ENCODE results near the gene DMRT3. TPM values are rescaled to one million over a fixed set of nuclear protein-coding genes. Genes with fewer than 3 reads are reported as not detected.

The DMRT3 gene
- total RNA-seq, 1 donor from 2014 or later, result 0.41 TPM

- H4K20me1 ChIP-seq (ENCODE audit: low read depth), result no peaks in the 10 kb centered on the region
- peaks cover 8% of the 10 kb centered on the region for H3F3A ChIP-seq (ENCODE audit: low read depth)
- no peak for TF ChIP-seq CTCF (IDR thresholded peaks at IDR 0.05)
- TF ChIP-seq EZH2phosphoT487 (IDR thresholded peaks at IDR 0.05), result no peak
- TF ChIP-seq EZH2 (IDR thresholded peaks at IDR 0.05), result no peak
- no peak overlapping the region for H3K4me2 ChIP-seq
- H3K9me3 Mint-ChIP-seq, result peaks cover 7% of the 10 kb centered on the region
- no peaks in the 10 kb centered on the region for H3K4me1 ChIP-seq
- no peak overlapping the region for H3K9ac ChIP-seq
- no peaks in the 10 kb centered on the region for H3K36me3 ChIP-seq
- no peak overlapping the region for H3K27ac Mint-ChIP-seq
- DNase-seq (ENCODE audit: low spot score), result no peak
- H3K27me3 ChIP-seq, result peaks cover 10% of the 10 kb centered on the region
- H3K27ac ChIP-seq, result no peak overlapping the region
- H2AFZ ChIP-seq (replicated peaks), result no peak overlapping the region
- no peak overlapping the region for H3K4me3 ChIP-seq
- peaks cover 3% of the 10 kb centered on the region for H3K27me3 Mint-ChIP-seq (ENCODE audit: insufficient read depth, low read depth)
- no peaks in the 10 kb centered on the region for H3K79me2 ChIP-seq (ENCODE audit: low read depth)
- no peaks in the 10 kb centered on the region for H3K9me3 ChIP-seq (ENCODE audit: low read depth)
- no peak overlapping the region for H3K4me3 Mint-ChIP-seq
- H3K4me1 Mint-ChIP-seq, result no peaks in the 10 kb centered on the region
- no peaks in the 10 kb centered on the region for H3K36me3 Mint-ChIP-seq
Measured at GRCh38 chr9:1002678-1003077, 26.2 kb downstream of the DMRT3 start.

- no peaks in the 10 kb centered on the region for H4K20me1 ChIP-seq (ENCODE audit: low read depth)
- no peak overlapping the region for H3K9ac ChIP-seq
- H3K9me3 ChIP-seq (ENCODE audit: low read depth), result no peaks in the 10 kb centered on the region
- peak; percentile 61 for DNase-seq (ENCODE audit: low spot score)
- peaks cover 9% of the 10 kb centered on the region for H3K27me3 Mint-ChIP-seq (ENCODE audit: insufficient read depth, low read depth)
- no peak overlapping the region for H3K4me3 Mint-ChIP-seq
- no peak overlapping the region for H3K27ac ChIP-seq
- no peaks in the 10 kb centered on the region for H3K36me3 ChIP-seq
- no peak overlapping the region for H2AFZ ChIP-seq (replicated peaks)
- H3K79me2 ChIP-seq (ENCODE audit: low read depth), result no peaks in the 10 kb centered on the region
- H3K27me3 ChIP-seq, result peaks cover 24% of the 10 kb centered on the region
- H3K36me3 Mint-ChIP-seq, result no peaks in the 10 kb centered on the region
- no peaks in the 10 kb centered on the region for H3K9me3 Mint-ChIP-seq
- TF ChIP-seq EZH2 (IDR thresholded peaks at IDR 0.05) (no peak), CTCF (IDR thresholded peaks at IDR 0.05) (peak; percentile 64)
- H3K4me3 ChIP-seq, result no peak overlapping the region
- no peak overlapping the region for H3K27ac Mint-ChIP-seq
- no peaks in the 10 kb centered on the region for H3F3A ChIP-seq (ENCODE audit: low read depth)
- H3K4me2 ChIP-seq, result no peak overlapping the region
- H3K4me1 Mint-ChIP-seq, result no peaks in the 10 kb centered on the region
- no peaks in the 10 kb centered on the region for H3K4me1 ChIP-seq
Measured at GRCh38 chr9:1005043-1005667, 28.7 kb downstream of the DMRT3 start.

- DNase-seq (ENCODE audit: low spot score), result no peak
- Histone ChIP-seq H3K4me2 (no peak overlapping the region), H3K27me3 (peaks cover 24% of the 10 kb centered on the region), H3K4me1 (no peaks in the 10 kb centered on the region), H3K79me2 (ENCODE audit: low read depth) (no peaks in the 10 kb centered on the region), H3K9ac (no peak overlapping the region), H2AFZ (replicated peaks) (no peak overlapping the region), H3K36me3 (no peaks in the 10 kb centered on the region), H3K9me3 (ENCODE audit: low read depth) (no peaks in the 10 kb centered on the region), H3K4me3 (no peak overlapping the region), H3F3A (ENCODE audit: low read depth) (no peaks in the 10 kb centered on the region), H4K20me1 (ENCODE audit: low read depth) (no peaks in the 10 kb centered on the region), H3K27ac (no peak overlapping the region)
- Mint-ChIP-seq H3K4me1 (no peaks in the 10 kb centered on the region), H3K9me3 (no peaks in the 10 kb centered on the region), H3K27ac (no peak overlapping the region), H3K36me3 (no peaks in the 10 kb centered on the region), H3K27me3 (ENCODE audit: insufficient read depth, low read depth) (peaks cover 8% of the 10 kb centered on the region), H3K4me3 (no peak overlapping the region)
- no peak for TF ChIP-seq EZH2 (IDR thresholded peaks at IDR 0.05)
Measured at GRCh38 chr9:1007312-1007711, 30.9 kb downstream of the DMRT3 start.

DNA sequence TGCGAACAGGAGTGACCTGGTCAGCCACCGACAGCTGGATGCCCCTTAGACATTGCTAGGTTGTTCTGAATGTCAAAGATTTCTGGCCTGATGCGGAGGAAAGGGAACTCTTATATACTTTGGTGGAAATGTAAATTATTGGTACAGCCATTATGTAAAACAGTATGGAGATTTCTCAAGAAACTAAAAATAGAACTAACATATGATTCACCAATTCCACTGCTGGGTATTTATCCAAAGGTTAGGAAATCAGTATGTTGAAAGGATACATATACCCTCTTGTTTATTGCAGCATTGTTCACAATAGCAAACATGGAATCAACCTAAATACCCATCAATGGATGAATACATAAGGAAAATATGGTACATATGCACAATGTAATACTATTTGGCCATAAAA is 31.8 kb downstream of the DMRT3 start:
- Mint-ChIP-seq H3K27ac (no peak overlapping the region), H3K4me3 (no peak overlapping the region)
- no peaks in the 10 kb centered on the region for H3F3A ChIP-seq (ENCODE audit: low read depth)

More for the DNA sequence above, 31.8 kb downstream of the DMRT3 start:
- no peak for DNase-seq (ENCODE audit: low spot score)
- no peak overlapping the region for H3K9ac ChIP-seq
- TF ChIP-seq EZH2phosphoT487 (IDR thresholded peaks at IDR 0.05) (no peak), CTCF (IDR thresholded peaks at IDR 0.05) (no peak), EZH2 (IDR thresholded peaks at IDR 0.05) (no peak)
- no peak overlapping the region for H3K27ac ChIP-seq
- H3K27me3 ChIP-seq, result peaks cover 24% of the 10 kb centered on the region
- H4K20me1 ChIP-seq (ENCODE audit: low read depth), result no peaks in the 10 kb centered on the region
- H3K9me3 ChIP-seq (ENCODE audit: low read depth), result no peaks in the 10 kb centered on the region
- H3K79me2 ChIP-seq (ENCODE audit: low read depth), result no peaks in the 10 kb centered on the region
- no peaks in the 10 kb centered on the region for H3K4me1 ChIP-seq
- no peak overlapping the region for H3K4me2 ChIP-seq
- H3K9me3 Mint-ChIP-seq, result no peaks in the 10 kb centered on the region
- no peaks in the 10 kb centered on the region for H3K36me3 Mint-ChIP-seq
- H3K27me3 Mint-ChIP-seq (ENCODE audit: insufficient read depth, low read depth), result peaks cover 9% of the 10 kb centered on the region
- H3K4me3 ChIP-seq, result no peak overlapping the region
- no peaks in the 10 kb centered on the region for H3K4me1 Mint-ChIP-seq
- no peak overlapping the region for H2AFZ ChIP-seq (replicated peaks)
- no peaks in the 10 kb centered on the region for H3K36me3 ChIP-seq
